HG02571 (cell line): ENCODE data around the gene GAGE12H.
"Not testable (repeated sequence)": the region's sequence is repeated elsewhere in the genome, so short reads cannot be mapped to it uniquely, and the experiment has no call there.

Experiments used
- ATAC-seq: cut with Tn5 transposase; IDR thresholded peaks from one replicate; pipeline ENCODE4 v1.9.1; 2021; ENCODE audit warnings: mild to moderate bottlenecking, moderate library complexity; ENCODE audit not compliant: unreplicated experiment

The GAGE12H gene

GRCh38 chrX:49579649-49580048 is at the start of gene GAGE12H:
TSS of gene GAGE12H (plus strand) at chrX:49579949. CDS start at chrX:49581104, 1,155 bp downstream.
- not testable (repeated sequence) for ATAC-seq

- ATAC-seq: not testable (repeated sequence)
These were observed 47.9 kb upstream of the GAGE12H start, which contains the start of gene GAGE12C for GRCh38 chrX:49531877-49532276. TSS of gene GAGE12C (plus strand) at chrX:49532177. CDS start at chrX:49533332, 1,155 bp downstream.

GRCh38 chrX:49541433-49541832 is 38.3 kb upstream of the GAGE12H start, which contains the start of gene GAGE12D:
TSS of gene GAGE12D (plus strand) at chrX:49541733. CDS start at chrX:49542888, 1,155 bp downstream.
- not testable (repeated sequence) for ATAC-seq

GRCh38 chrX:49550989-49551388 is 28.8 kb upstream of the GAGE12H start, which contains the start of gene GAGE12E:
TSS of gene GAGE12E (plus strand) at chrX:49551289. CDS start at chrX:49552444, 1,155 bp downstream.
- ATAC-seq: not testable (repeated sequence)

GRCh38 chrX:49560542-49560941 is 19.2 kb upstream of the GAGE12H start, which contains the start of gene GAGE12F:
TSS of gene GAGE12F (plus strand) at chrX:49560842. CDS start at chrX:49561997, 1,155 bp downstream.
- not testable (repeated sequence) for ATAC-seq

GRCh38 chrX:49568728-49569127 is 11.0 kb upstream of the GAGE12H start:
- ATAC-seq: not testable (repeated sequence)

- not testable (repeated sequence) for ATAC-seq
These were observed 10.6 kb upstream of the GAGE12H start for GRCh38 chrX:49569152-49569551.

GRCh38 chrX:49570100-49570499 is 9.6 kb upstream of the GAGE12H start, which contains the start of gene GAGE12G:
TSS of gene GAGE12G (plus strand) at chrX:49570400. CDS start at chrX:49571555, 1,155 bp downstream.
- not testable (repeated sequence) for ATAC-seq

- not testable (repeated sequence) for ATAC-seq
These were observed 9.4 kb downstream of the GAGE12H start, which contains the start of gene GAGE2A for GRCh38 chrX:49589196-49589595. TSS of gene GAGE2A (plus strand) at chrX:49589496. CDS start at chrX:49590651, 1,155 bp downstream.

GRCh38 chrX:49589769-49590478 is 10.2 kb downstream of the GAGE12H start:
- ATAC-seq: not testable (repeated sequence)

GRCh38 chrX:49590488-49590887 is 10.7 kb downstream of the GAGE12H start:
- not testable (repeated sequence) for ATAC-seq

- ATAC-seq: not testable (repeated sequence)
These were observed 19.0 kb downstream of the GAGE12H start, which contains the start of gene GAGE1 for GRCh38 chrX:49598720-49599119. TSS of gene GAGE1 (plus strand) at chrX:49599020. CDS start at chrX:49600175, 1,155 bp downstream.

- ATAC-seq: no peak
These were observed 31.1 kb downstream of the GAGE12H start for GRCh38 chrX:49610718-49611310.

GRCh38 chrX:49618574-49618973 is 38.8 kb downstream of the GAGE12H start:
- no peak for ATAC-seq

GRCh38 chrX:49627086-49627777 is 47.5 kb downstream of the GAGE12H start:
- ATAC-seq: no peak
